ENCODE results near the gene RPS26.

DNA sequence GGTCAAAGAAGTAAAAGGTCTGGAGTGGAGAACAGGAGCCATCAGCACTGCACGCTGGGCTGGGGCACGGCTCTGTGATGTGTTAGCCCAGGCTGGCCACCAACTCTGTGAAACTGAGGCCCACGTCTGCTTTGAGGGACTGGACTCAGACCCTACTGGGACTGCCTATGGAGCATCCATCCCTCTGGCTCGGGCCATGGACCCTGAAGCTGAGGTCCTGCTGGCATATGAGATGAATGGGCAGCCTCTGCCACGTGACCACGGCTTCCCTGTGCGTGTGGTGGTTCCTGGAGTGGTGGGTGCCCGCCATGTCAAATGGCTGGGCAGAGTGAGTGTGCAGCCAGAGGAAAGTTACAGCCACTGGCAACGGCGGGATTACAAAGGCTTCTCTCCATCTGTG is 37.5 kb upstream of the RPS26 start:
- TF ChIP-seq, protein P1, sequence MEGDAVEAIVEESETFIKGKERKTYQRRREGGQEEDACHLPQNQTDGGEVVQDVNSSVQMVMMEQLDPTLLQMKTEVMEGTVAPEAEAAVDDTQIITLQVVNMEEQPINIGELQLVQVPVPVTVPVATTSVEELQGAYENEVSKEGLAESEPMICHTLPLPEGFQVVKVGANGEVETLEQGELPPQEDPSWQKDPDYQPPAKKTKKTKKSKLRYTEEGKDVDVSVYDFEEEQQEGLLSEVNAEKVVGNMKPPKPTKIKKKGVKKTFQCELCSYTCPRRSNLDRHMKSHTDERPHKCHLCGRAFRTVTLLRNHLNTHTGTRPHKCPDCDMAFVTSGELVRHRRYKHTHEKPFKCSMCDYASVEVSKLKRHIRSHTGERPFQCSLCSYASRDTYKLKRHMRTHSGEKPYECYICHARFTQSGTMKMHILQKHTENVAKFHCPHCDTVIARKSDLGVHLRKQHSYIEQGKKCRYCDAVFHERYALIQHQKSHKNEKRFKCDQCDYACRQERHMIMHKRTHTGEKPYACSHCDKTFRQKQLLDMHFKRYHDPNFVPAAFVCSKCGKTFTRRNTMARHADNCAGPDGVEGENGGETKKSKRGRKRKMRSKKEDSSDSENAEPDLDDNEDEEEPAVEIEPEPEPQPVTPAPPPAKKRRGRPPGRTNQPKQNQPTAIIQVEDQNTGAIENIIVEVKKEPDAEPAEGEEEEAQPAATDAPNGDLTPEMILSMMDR (IDR thresholded peaks at IDR 0.05) = no peak
- TF ChIP-seq POLR2A (IDR thresholded peaks at IDR 0.05) = no peak
